ENCODE results near the gene GPX2. TPM values are rescaled to one million over a fixed set of nuclear protein-coding genes. Genes with fewer than 3 reads are reported as not detected.

Gene GPX2
- total and polyA plus RNA-seq, 2 of the 8 experiments (the other 6 are each of a cell fraction or from before 2014, with no cell fraction given), result 0.30 to 0.89 TPM

- no peak for TF ChIP-seq CHD7 (IDR thresholded peaks at IDR 0.05; ENCODE audit: insufficient replicate concordance, low read length)
- TF ChIP-seq TAF1 (IDR thresholded peaks at IDR 0.05; ENCODE audit: low read depth, low read length), result no peak
- no peak for TF ChIP-seq ASH2L (IDR thresholded peaks at IDR 0.05; ENCODE audit: low read length)
- TF ChIP-seq RFX5 (IDR thresholded peaks at IDR 0.05; ENCODE audit: borderline replicate concordance, low read depth, low read length), result no peak
- TF ChIP-seq BCL11A (IDR thresholded peaks at IDR 0.05; ENCODE audit: low read depth in 2 of 2, low read length in 2 of 2), result no peak
- TF ChIP-seq EZH2 (IDR thresholded peaks at IDR 0.05; ENCODE audit: low read depth, low read length, severe bottlenecking), result no peak
- TF ChIP-seq MAFK (IDR thresholded peaks at IDR 0.05; ENCODE audit: low read depth, low read length), result no peak
- no peak for TF ChIP-seq POU5F1 (IDR thresholded peaks at IDR 0.05; ENCODE audit: low read depth, low read length)
- TF ChIP-seq GTF2F1 (IDR thresholded peaks at IDR 0.05; ENCODE audit: borderline replicate concordance, low read depth, low read length), result no peak
- no peak for TF ChIP-seq CREB1 (IDR thresholded peaks at IDR 0.05)
- TF ChIP-seq TBP (IDR thresholded peaks at IDR 0.05; ENCODE audit: low read depth, low read length), result no peak
- TF ChIP-seq NRF1 (IDR thresholded peaks at IDR 0.05; ENCODE audit: low read depth, low read length), result no peak
- no peak for TF ChIP-seq PHF8 (conservative IDR thresholded peaks at IDR 0.05; ENCODE audit: low read depth, low read length)
Observed at GRCh38 chr14:64927031-64927430, 15.5 kb downstream of the GPX2 start (continued).
